AG09319 (cell line): Measurements from ENCODE around the gene MAP2.

Experiments
- DNase-seq: peaks from one replicate; pipeline ENCODE4 v3.0.0-alpha.2; 2010; ENCODE audit warnings: low read depth; ENCODE audit errors: extremely low read depth
- CTCF ChIP-seq: IDR thresholded peaks from 2 replicates; pipeline ENCODE4 v1.5.1; 2011; ENCODE audit warnings: low read depth, mild to moderate bottlenecking, inconsistent platforms, low read length, moderate library complexity

The MAP2 gene

GRCh38 chr2:209766613-209767012 lies 342.8 kb downstream of the MAP2 start:
- no peak for DNase-seq
- TF ChIP-seq CTCF = no peak

- no peak for DNase-seq
- no peak for TF ChIP-seq CTCF
Measured at GRCh38 chr2:209767316-209767715, 343.5 kb downstream of the MAP2 start.

GRCh38 chr2:209768557-209768956 lies 344.7 kb downstream of the MAP2 start:
- TF ChIP-seq CTCF = no peak
- DNase-seq = no peak

DNA sequence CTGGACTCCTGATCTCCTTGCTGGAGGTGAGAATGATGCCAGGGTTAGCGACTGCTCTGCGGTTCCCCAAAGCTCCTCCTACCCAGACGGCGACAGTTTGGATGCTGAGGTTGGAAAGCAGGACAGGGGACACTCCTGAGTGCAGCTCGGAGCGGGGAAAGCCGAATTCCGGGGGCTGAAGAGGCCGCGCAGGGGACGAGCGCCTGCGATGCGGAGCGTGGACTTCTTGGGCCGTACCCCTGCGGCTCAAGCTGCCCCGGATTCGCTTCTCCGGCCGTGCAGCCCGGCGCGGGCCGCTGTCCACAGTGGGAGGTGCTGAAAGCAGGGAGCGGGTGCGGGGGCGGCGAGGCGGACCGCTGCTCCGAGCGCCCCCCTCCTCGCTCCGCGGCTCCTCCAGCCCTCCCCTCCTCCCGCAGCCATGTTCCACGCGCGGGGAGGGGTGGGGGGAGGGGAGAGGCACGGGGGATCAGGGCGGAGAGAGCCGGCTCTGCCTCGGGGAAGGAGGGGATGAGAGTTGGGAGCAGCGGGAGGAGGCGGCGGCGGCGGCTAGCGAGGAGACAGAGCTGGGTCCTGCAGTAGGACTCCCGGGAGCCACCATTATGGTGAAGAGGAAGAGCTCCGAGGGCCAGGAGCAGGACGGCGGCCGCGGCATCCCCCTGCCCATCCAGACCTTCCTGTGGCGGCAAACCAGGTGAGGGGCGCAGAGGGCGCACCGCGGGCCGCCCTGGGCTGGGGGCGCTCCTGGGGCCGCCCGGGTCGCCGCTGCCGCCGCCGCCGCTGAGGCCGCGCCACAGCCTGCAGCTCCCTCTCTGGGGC lies 347.8 kb downstream of the MAP2 start, which contains the start of gene UNC80:
Gene UNC80 (plus strand): TSS at position 359 of the 816 bp plus-strand sequence. CDS start 241 bp downstream, at position 600.
- no peak for TF ChIP-seq CTCF

GRCh38 chr2:209772290-209772685 lies 348.4 kb downstream of the MAP2 start:
- DNase-seq = no peak
- no peak for TF ChIP-seq CTCF

More for the DNA sequence above, 347.8 kb downstream of the MAP2 start, which contains the start of gene UNC80:
- DNase-seq = no peak

- TF ChIP-seq CTCF = no peak
- no peak for DNase-seq
Measured at GRCh38 chr2:209773377-209773776, 349.5 kb downstream of the MAP2 start.
